Stimulated activated CD4-positive, alpha-beta T cell treated with anti-CD3 and anti-CD28 coated beads, TNF-alpha, amount 100 ng/mL, for 48 hours (primary cell): ENCODE data around the gene MTR.

Experiments
- DNase-seq, 3 donors: peaks; one replicate each; pipeline ENCODE4 v3.0.0-alpha.2; 2020; ENCODE audit warnings: low read depth in 3 of 3

Gene MTR

GRCh38 chr1:236862615-236863211, 67.6 kb downstream of the MTR start:
- DNase-seq, result no peak

- no peak for DNase-seq
Observed at GRCh38 chr1:236864211-236864610, 69.1 kb downstream of the MTR start.

GRCh38 chr1:236864996-236865817, 70.1 kb downstream of the MTR start:
- DNase-seq, result no peak

- DNase-seq, result no peak
Observed at GRCh38 chr1:236865818-236866155, 70.7 kb downstream of the MTR start.

GRCh38 chr1:236868625-236869467, 73.8 kb downstream of the MTR start:
- DNase-seq, result peak in 2 of 3 donors; percentile 8 to 11

GRCh38 chr1:236869911-236870310, 74.8 kb downstream of the MTR start:
- no peak for DNase-seq

GRCh38 chr1:236870721-236871120, 75.6 kb downstream of the MTR start:
- no peak for DNase-seq

- DNase-seq, result no peak
Observed at GRCh38 chr1:236872075-236872666, 77.1 kb downstream of the MTR start.

GRCh38 chr1:236875975-236876374, 80.9 kb downstream of the MTR start:
- DNase-seq, result no peak

- DNase-seq, result no peak
Observed at GRCh38 chr1:236877661-236878060, 82.6 kb downstream of the MTR start.

- no peak for DNase-seq
Observed at GRCh38 chr1:236880209-236880608, 85.1 kb downstream of the MTR start.

GRCh38 chr1:236882678-236883077, 87.6 kb downstream of the MTR start:
- no peak for DNase-seq

- DNase-seq, result no peak
Observed at GRCh38 chr1:236886199-236886598, 91.1 kb downstream of the MTR start.

GRCh38 chr1:236887081-236887480, 92.0 kb downstream of the MTR start:
- no peak for DNase-seq

GRCh38 chr1:236888126-236888525, 93.0 kb downstream of the MTR start:
- no peak for DNase-seq

- DNase-seq, result no peak
Observed at GRCh38 chr1:236888903-236889302, 93.8 kb downstream of the MTR start.

- DNase-seq, result no peak
Observed at GRCh38 chr1:236890152-236891056, 95.3 kb downstream of the MTR start.

GRCh38 chr1:236893626-236894545, 98.8 kb downstream of the MTR start:
- no peak for DNase-seq

GRCh38 chr1:236895665-236896387, 100.7 kb downstream of the MTR start:
- no peak for DNase-seq
